Right lobe of liver (tissue), 6 donors: Measurements from ENCODE around the gene NPL. TPM values are rescaled to one million over a fixed set of nuclear protein-coding genes. Genes with fewer than 3 reads are reported as not detected.
A peak's percentile ranks its signal among the peaks of the same experiment; 100 is the strongest.

Experiments
- ATAC-seq, 4 donors: fragments of 200-7000 bp; cut with Tn5 transposase; one replicate each; pipeline ENCODE4 v1.9.1; 2020; ENCODE audit warnings: mild to moderate bottlenecking in 4 of 4, moderate library complexity in 4 of 4
- DNase-seq, 3 donors: peaks; one replicate each; pipeline ENCODE4 v3.0.0-alpha.2; 2020
- H3K27ac ChIP-seq, 3 donors: fragments of 200-600 bp; one replicate each; pipeline ENCODE4 v1.8.0; 2022
- H3K27me3 ChIP-seq, 2 donors: fragments of 200-600 bp; one replicate each; pipeline ENCODE4 v1.8.0; 2022
- H3K36me3 ChIP-seq, 4 donors: fragments of 200-600 bp; sonication (generic) in 1 of 4; one replicate each; pipeline versions ENCODE4 v1.5.1 to v1.8.0; 2017 to 2022; ENCODE audit warnings: control low read depth in 1 of 4
- H3K4me1 ChIP-seq, 4 donors: fragments of 200-600 bp; sonication (generic) in 1 of 4; one replicate each; pipeline versions ENCODE4 v1.5.1 to v1.8.0; 2017 to 2022; ENCODE audit warnings: control low read depth in 1 of 4
- H3K4me3 ChIP-seq, 3 donors: fragments of 200-600 bp; one replicate each; pipeline ENCODE4 v1.8.0; 2022
- H3K9me3 ChIP-seq, 4 donors: fragments of 200-600 bp; sonication (generic) in 1 of 4; one replicate each; pipeline versions ENCODE4 v1.5.1 to v1.8.0; 2017 to 2022; ENCODE audit warnings: control low read depth in 1 of 4
- POLR2A ChIP-seq: fragments of 450-650 bp; IDR thresholded peaks from one replicate; pipeline ENCODE4 v1.6.1; 2017; ENCODE audit warnings: antibody characterized with exemption, mild to moderate bottlenecking
- WGBS: methylation state at CpG from one replicate; pipeline ENCODE4 v1.1.6; 2018; ENCODE audit warnings: low coverage, low lambda C conversion rate; ENCODE audit not compliant: insufficient coverage; ENCODE audit errors: missing lambda C conversion rate; 5-methylcytosine and 5-hydroxymethylcytosine counted together
- intact Hi-C, 2 donors: fragments of 100-400 bp; cut with DNase I; formaldehyde crosslinking; loops; one replicate each; pipeline versions ENCODE4 v1.11.2 to v1.14.1; 2022
- total RNA-seq, 6 experiments: library from RNA; depleted of rRNA in 2 of 6; stranded (reverse); fragments of >200 nt in 2 of 6; fragmentation: NEBNext Ultra II Directional in 3 of 6; extraction: Animal tissue kit (Norgen Biotek cat#: 25700) in 3 of 6; gene quantifications; one replicate each; pipeline versions ENCODE4 v1.1.0 to v1.2.4, GENCODE V29; 2016 to 2023
- TF ChIP-seq, protein P1 (sequence below), 4 donors: fragments of 200-600 bp in 3 of 4; fragments of 450-650 bp in 1 of 4; IDR thresholded peaks; one replicate each; pipeline versions ENCODE4 v1.5.1 to v1.8.0; 2016 to 2022; ENCODE audit warnings: antibody characterized with exemption in 4 of 4, mild to moderate bottlenecking in 2 of 4
- donor health status: DM: no; HTN: yes; CAD: no.
- donor health status: DM: no; HTN: no; CAD: no.
- donor health status: DM: no; HTN: no; CAD: no.
- donor health status: DM: no; HTN: yes; CAD: no.
- donor health status: DM: no; HTN: yes; CAD: no.

The NPL gene
- total RNA-seq, 6 experiments from 2014 or later, result 10.1 to 28.1 (median 14.4) TPM

DNA sequence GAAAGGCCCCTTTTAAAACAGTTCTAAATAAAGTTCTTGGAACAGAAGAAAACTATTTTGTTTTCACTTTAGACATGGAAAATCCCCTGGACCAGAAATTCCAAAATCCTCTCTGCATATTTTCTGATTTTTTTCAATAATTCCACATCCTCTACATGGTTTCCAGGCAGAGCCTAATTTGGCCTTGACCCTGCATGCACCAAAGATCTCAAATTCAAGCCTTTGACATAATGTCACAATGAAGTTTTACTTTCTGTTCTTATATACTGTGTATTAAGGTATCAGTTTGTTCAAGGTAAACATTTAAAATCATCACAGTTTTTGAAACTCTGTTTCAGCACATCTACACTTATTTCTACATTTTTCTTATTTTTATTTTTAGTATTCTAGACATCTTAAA lies 12.2 kb upstream of the NPL start:
- Histone ChIP-seq H3K9me3 (no peaks in the 10 kb centered on the region), H3K4me1 (no peaks in the 10 kb centered on the region), H3K4me3 (no peak overlapping the region), H3K36me3 (no peaks in the 10 kb centered on the region), H3K27ac (peak overlapping the region in 2 of 3 donors; percentile 7 to 10), H3K27me3 (no peaks in the 10 kb centered on the region)
- intact Hi-C loops, result no loop called here
- no peak for TF ChIP-seq POLR2A
- TF ChIP-seq, protein P1, sequence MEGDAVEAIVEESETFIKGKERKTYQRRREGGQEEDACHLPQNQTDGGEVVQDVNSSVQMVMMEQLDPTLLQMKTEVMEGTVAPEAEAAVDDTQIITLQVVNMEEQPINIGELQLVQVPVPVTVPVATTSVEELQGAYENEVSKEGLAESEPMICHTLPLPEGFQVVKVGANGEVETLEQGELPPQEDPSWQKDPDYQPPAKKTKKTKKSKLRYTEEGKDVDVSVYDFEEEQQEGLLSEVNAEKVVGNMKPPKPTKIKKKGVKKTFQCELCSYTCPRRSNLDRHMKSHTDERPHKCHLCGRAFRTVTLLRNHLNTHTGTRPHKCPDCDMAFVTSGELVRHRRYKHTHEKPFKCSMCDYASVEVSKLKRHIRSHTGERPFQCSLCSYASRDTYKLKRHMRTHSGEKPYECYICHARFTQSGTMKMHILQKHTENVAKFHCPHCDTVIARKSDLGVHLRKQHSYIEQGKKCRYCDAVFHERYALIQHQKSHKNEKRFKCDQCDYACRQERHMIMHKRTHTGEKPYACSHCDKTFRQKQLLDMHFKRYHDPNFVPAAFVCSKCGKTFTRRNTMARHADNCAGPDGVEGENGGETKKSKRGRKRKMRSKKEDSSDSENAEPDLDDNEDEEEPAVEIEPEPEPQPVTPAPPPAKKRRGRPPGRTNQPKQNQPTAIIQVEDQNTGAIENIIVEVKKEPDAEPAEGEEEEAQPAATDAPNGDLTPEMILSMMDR (IDR thresholded peaks at IDR 0.05), result no peak
- DNase-seq, result no peak
- peak in 1 of 4 donors; percentile 43 for ATAC-seq

DNA sequence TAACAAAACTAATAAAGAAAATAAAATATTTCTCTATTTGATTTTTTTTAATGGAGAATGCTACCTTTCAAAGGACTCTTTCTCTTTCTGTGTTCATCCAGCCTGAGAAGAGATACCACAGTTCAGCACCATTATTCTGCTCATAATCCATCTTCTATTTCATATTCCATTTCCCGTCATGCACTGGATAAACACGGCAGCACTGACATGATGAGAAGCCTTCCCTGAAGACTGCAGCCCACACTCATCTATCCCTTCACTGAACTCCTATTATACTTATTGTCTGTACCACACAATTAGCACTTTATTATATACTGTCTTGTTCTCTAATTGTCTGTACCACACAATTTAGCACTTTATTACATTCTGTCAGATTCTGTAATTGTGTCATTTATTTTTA lies 10.7 kb upstream of the NPL start:
- DNase-seq, result no peak
- Histone ChIP-seq H3K9me3 (no peaks in the 10 kb centered on the region), H3K4me3 (no peak overlapping the region), H3K4me1 (no peaks in the 10 kb centered on the region), H3K36me3 (no peaks in the 10 kb centered on the region), H3K27ac (no peak overlapping the region), H3K27me3 (no peaks in the 10 kb centered on the region)
- ATAC-seq, result no peak
- intact Hi-C loops, result no loop called here
- WGBS, result 73% methylated on average over 2 of the region's 2 CpGs
- TF ChIP-seq, protein P1 (IDR thresholded peaks at IDR 0.05), result no peak
- TF ChIP-seq POLR2A, result no peak

DNA sequence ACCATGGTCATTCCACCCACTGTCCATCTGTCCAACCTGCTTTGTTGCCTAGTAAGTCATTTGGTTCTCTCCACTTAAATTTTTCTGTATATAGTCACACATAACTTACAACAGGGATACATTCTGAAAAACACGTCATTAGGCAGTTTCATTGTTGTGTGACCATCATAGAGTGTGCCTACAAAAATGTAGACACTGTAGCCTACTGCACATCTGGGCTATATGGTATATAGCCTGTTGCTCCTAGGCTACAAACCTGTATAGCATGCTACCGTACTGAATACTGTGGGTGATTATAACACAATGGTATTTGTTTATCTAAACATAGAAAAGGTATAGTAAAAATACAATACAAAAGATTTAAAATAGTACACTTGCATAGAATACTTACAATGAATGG lies 10.0 kb upstream of the NPL start:
- Histone ChIP-seq H3K9me3 (no peaks in the 10 kb centered on the region), H3K4me3 (no peak overlapping the region), H3K27me3 (no peaks in the 10 kb centered on the region), H3K27ac (no peak overlapping the region), H3K36me3 (no peaks in the 10 kb centered on the region), H3K4me1 (no peaks in the 10 kb centered on the region)
- DNase-seq (no peak), ATAC-seq (no peak)
- intact Hi-C loops, result no loop called here
- no peak for TF ChIP-seq POLR2A
- TF ChIP-seq, protein P1 (IDR thresholded peaks at IDR 0.05), result no peak
- 86% methylated on average over 2 of the region's 2 CpGs for WGBS

DNA sequence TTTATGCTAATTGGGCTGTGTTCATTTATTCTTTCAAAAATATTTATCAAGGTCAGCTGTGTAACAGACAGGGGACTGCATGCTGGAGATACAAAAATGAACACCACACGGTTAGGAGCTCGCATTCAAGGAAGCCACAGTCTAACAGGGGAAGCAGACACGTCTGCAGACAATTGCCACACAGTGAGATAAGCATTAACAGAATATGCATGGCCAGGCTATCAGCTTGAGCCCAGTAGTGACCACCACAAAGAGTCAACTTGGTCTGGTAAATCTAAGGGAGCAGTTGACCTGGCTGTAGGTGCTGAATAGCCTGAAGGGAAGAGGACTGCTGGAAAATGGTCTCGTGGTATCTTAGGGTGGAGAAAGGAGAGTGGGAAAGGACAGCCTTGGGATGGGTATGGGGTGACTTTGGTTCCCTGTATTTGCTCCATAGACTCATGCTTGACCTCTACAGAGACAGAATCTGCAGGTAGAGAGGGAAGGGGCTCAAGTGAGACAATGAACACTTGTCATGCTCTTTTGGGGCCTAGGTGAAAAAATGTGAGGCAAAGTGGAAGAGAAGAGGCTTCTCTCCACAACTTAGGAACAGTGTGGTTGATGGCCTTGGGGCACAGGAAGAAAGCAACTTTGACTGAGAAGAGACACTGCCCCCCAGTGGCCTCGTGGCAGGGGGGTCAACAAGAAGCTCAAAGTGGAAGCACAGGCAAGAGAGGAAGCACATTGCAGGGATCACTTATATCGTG lies 7.6 kb upstream of the NPL start:
- TF ChIP-seq, protein P1 (IDR thresholded peaks at IDR 0.05), result peak; percentile 52 to 70 (median 62)
- no peak for TF ChIP-seq POLR2A
- Histone ChIP-seq H3K36me3 (no peaks in the 10 kb centered on the region), H3K27me3 (no peaks in the 10 kb centered on the region), H3K9me3 (no peaks in the 10 kb centered on the region), H3K4me3 (no peak overlapping the region), H3K4me1 (no peaks in the 10 kb centered on the region), H3K27ac (no peak overlapping the region)
- WGBS, result 36% methylated on average over 6 of the region's 6 CpGs
- ATAC-seq (peak; percentile 78 to 83 (median 82)), DNase-seq (peak; percentile 60 to 71 (median 71))
- intact Hi-C loops, result loop anchor here in 1 of 2 donors (5.0 kb wide), 1 partner anchor 185 kb away; no protein-coding TSS in a partner anchor
